Measurements from ENCODE around the gene RBMY1D. TPM values are rescaled to one million over a fixed set of nuclear protein-coding genes. Genes with fewer than 3 reads are reported as not detected.

The RBMY1D gene
- total and polyA plus RNA-seq, 2 experiments from 2014 or later: not detected

GRCh38 chrY:21842090-21842489, 52.2 kb downstream of the RBMY1D start:
- Histone ChIP-seq H3K4me2 (no peak overlapping the region), H3K27me3 (ENCODE audit: insufficient read depth) (no peaks in the 10 kb centered on the region), H3K79me2 (replicated peaks; ENCODE audit: insufficient read depth) (no peaks in the 10 kb centered on the region), H3F3A (replicated peaks; ENCODE audit: low read depth) (no peaks in the 10 kb centered on the region), H3K4me3 (no peak overlapping the region), H4K20me1 (replicated peaks; ENCODE audit: insufficient read depth) (no peaks in the 10 kb centered on the region), H3K27ac (ENCODE audit: low read depth) (no peak overlapping the region), H3K36me3 (ENCODE audit: insufficient read depth) (no peaks in the 10 kb centered on the region), H2AFZ (no peak overlapping the region), H3K4me1 (ENCODE audit: insufficient read depth) (no peaks in the 10 kb centered on the region), H3K9me2 (ENCODE audit: insufficient read depth) (no peaks in the 10 kb centered on the region)
- Mint-ChIP-seq H3K4me1 (no peaks in the 10 kb centered on the region), H3K27ac (no peak overlapping the region), H3K9me3 (peaks cover 91% of the 10 kb centered on the region), H3K4me3 (no peak overlapping the region), H3K27me3 (ENCODE audit: insufficient read depth, low read depth, poor library complexity) (no peaks in the 10 kb centered on the region), H3K36me3 (ENCODE audit: low read depth) (peaks cover 10% of the 10 kb centered on the region; the same call in 2 of the 3 replicates)
- no peak for DNase-seq (ENCODE audit: low spot score)
- TF ChIP-seq ETS1 (IDR thresholded peaks at IDR 0.05) (no peak), JUNB (IDR thresholded peaks at IDR 0.05; ENCODE audit: unreplicated experiment) (no peak), EZH2phosphoT487 (IDR thresholded peaks at IDR 0.05; ENCODE audit: unreplicated experiment) (no peak), EZH2 (IDR thresholded peaks at IDR 0.05; ENCODE audit: low read depth, unreplicated experiment) (no peak)
- TF ChIP-seq, protein P1, sequence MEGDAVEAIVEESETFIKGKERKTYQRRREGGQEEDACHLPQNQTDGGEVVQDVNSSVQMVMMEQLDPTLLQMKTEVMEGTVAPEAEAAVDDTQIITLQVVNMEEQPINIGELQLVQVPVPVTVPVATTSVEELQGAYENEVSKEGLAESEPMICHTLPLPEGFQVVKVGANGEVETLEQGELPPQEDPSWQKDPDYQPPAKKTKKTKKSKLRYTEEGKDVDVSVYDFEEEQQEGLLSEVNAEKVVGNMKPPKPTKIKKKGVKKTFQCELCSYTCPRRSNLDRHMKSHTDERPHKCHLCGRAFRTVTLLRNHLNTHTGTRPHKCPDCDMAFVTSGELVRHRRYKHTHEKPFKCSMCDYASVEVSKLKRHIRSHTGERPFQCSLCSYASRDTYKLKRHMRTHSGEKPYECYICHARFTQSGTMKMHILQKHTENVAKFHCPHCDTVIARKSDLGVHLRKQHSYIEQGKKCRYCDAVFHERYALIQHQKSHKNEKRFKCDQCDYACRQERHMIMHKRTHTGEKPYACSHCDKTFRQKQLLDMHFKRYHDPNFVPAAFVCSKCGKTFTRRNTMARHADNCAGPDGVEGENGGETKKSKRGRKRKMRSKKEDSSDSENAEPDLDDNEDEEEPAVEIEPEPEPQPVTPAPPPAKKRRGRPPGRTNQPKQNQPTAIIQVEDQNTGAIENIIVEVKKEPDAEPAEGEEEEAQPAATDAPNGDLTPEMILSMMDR (conservative IDR thresholded peaks at IDR 0.05; ENCODE audit: low read depth in 2 of 2): no peak
- TF ChIP-seq, protein P2, sequence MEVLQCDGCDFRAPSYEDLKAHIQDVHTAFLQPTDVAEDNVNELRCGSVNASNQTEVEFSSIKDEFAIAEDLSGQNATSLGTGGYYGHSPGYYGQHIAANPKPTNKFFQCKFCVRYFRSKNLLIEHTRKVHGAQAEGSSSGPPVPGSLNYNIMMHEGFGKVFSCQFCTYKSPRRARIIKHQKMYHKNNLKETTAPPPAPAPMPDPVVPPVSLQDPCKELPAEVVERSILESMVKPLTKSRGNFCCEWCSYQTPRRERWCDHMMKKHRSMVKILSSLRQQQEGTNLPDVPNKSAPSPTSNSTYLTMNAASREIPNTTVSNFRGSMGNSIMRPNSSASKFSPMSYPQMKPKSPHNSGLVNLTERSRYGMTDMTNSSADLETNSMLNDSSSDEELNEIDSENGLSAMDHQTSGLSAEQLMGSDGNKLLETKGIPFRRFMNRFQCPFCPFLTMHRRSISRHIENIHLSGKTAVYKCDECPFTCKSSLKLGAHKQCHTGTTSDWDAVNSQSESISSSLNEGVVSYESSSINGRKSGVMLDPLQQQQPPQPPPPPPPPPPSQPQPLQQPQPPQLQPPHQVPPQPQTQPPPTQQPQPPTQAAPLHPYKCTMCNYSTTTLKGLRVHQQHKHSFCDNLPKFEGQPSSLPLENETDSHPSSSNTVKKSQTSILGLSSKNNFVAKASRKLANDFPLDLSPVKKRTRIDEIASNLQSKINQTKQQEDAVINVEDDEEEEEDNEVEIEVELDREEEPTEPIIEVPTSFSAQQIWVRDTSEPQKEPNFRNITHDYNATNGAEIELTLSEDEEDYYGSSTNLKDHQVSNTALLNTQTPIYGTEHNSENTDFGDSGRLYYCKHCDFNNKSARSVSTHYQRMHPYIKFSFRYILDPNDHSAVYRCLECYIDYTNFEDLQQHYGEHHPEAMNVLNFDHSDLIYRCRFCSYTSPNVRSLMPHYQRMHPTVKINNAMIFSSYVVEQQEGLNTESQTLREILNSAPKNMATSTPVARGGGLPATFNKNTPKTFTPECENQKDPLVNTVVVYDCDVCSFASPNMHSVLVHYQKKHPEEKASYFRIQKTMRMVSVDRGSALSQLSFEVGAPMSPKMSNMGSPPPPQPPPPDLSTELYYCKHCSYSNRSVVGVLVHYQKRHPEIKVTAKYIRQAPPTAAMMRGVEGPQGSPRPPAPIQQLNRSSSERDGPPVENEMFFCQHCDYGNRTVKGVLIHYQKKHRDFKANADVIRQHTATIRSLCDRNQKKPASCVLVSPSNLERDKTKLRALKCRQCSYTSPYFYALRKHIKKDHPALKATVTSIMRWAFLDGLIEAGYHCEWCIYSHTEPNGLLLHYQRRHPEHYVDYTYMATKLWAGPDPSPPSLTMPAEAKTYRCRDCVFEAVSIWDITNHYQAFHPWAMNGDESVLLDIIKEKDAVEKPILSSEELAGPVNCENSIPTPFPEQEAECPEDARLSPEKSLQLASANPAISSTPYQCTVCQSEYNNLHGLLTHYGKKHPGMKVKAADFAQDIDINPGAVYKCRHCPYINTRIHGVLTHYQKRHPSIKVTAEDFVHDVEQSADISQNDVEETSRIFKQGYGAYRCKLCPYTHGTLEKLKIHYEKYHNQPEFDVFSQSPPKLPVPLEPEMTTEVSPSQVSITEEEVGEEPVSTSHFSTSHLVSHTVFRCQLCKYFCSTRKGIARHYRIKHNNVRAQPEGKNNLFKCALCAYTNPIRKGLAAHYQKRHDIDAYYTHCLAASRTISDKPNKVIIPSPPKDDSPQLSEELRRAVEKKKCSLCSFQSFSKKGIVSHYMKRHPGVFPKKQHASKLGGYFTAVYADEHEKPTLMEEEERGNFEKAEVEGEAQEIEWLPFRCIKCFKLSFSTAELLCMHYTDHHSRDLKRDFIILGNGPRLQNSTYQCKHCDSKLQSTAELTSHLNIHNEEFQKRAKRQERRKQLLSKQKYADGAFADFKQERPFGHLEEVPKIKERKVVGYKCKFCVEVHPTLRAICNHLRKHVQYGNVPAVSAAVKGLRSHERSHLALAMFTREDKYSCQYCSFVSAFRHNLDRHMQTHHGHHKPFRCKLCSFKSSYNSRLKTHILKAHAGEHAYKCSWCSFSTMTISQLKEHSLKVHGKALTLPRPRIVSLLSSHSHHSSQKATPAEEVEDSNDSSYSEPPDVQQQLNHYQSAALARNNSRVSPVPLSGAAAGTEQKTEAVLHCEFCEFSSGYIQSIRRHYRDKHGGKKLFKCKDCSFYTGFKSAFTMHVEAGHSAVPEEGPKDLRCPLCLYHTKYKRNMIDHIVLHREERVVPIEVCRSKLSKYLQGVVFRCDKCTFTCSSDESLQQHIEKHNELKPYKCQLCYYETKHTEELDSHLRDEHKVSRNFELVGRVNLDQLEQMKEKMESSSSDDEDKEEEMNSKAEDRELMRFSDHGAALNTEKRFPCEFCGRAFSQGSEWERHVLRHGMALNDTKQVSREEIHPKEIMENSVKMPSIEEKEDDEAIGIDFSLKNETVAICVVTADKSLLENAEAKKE (CRISPR knock-in tag; IDR thresholded peaks at IDR 0.05): no peak
- no peak for ATAC-seq
